Uterus (tissue), 2 donors: ENCODE results near the gene PCSK9.

Source experiments
- CTCF ChIP-seq, 4 experiments: fragments of 200-600 bp in 2 of 4; fragments of 450-650 bp in 2 of 4; sonication (generic) in 2 of 4; IDR thresholded peaks; one replicate each; pipeline ENCODE4 v1.5.1; 2016 to 2019; ENCODE audit warnings: antibody characterized with exemption in 4 of 4, mild to moderate bottlenecking in 2 of 4, moderate library complexity in 1 of 4
- POLR2A ChIP-seq, 2 donors: fragments of 450-650 bp; IDR thresholded peaks; one replicate each; pipeline ENCODE4 v1.6.1; 2016; ENCODE audit warnings: antibody characterized with exemption in 2 of 2, mild to moderate bottlenecking in 1 of 2, moderate library complexity in 1 of 2

DNA sequence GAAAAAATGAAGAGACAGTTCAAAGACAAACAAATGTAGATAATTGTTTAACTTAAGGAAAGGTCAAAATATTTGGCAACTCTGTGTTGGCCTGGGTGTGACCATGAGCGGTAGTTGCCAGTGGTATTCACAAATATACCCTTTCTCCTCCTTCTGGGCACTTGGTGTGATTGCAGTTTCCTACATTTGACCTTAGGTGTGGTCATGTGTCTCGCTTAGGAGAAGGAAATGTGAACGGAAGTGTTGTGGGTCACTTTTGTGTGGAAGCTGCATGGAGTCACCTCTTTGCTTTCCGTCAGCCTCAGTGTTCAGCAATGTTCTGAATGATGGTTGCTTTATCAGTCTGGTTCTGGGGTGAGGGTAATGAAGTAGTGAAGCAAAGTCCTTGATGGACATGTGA is 3.4 kb upstream of the PCSK9 start:
- TF ChIP-seq CTCF (IDR thresholded peaks at IDR 0.05) (no peak), POLR2A (IDR thresholded peaks at IDR 0.05) (no peak)
